Brain microvascular endothelial cell (primary cell): ENCODE measurements around the gene OXCT2.
"Not testable (repeated sequence)": the region's sequence is repeated elsewhere in the genome, so short reads cannot be mapped to it uniquely, and the experiment has no call there.

ENCODE experiments used
- DNase-seq: peaks from one replicate; pipeline ENCODE4 v3.0.0-alpha.2; 2020
- H3K27ac ChIP-seq: fragments of 250-450 bp; sonication (Bioruptor Pico); 2 replicates; pipeline ENCODE4 v1.5.1; 2020; ENCODE audit warnings: mild to moderate bottlenecking, moderate library complexity
- H3K27me3 ChIP-seq: fragments of 250-450 bp; sonication (Bioruptor Pico); replicated peaks from 2 replicates; pipeline ENCODE4 v1.5.1; 2020; ENCODE audit warnings: mild to moderate bottlenecking
- H3K36me3 ChIP-seq: fragments of 250-450 bp; sonication (Bioruptor Pico); replicated peaks from 2 replicates; pipeline ENCODE4 v1.5.1; 2020; ENCODE audit warnings: mild to moderate bottlenecking
- H3K4me3 ChIP-seq: 2 replicates; pipeline ENCODE4 v1.5.1; 2011; ENCODE audit warnings: low read depth, mild to moderate bottlenecking, control low read depth, low read length, moderate library complexity
- in situ Hi-C: cut with HindIII; loops from 2 replicates; pipeline ENCODE4 v1.10.0; 2017; ENCODE audit warnings: low sequenced_read_pairs, low pct_ligation_motif_present
- TF ChIP-seq, protein P1 (sequence below): IDR thresholded peaks from 2 replicates; pipeline ENCODE4 v1.5.1; 2011; ENCODE audit warnings: low read depth, mild to moderate bottlenecking, moderate library complexity, low read length, control low read depth, inconsistent platforms; ENCODE audit errors: missing control alignments

OXCT2 gene

DNA sequence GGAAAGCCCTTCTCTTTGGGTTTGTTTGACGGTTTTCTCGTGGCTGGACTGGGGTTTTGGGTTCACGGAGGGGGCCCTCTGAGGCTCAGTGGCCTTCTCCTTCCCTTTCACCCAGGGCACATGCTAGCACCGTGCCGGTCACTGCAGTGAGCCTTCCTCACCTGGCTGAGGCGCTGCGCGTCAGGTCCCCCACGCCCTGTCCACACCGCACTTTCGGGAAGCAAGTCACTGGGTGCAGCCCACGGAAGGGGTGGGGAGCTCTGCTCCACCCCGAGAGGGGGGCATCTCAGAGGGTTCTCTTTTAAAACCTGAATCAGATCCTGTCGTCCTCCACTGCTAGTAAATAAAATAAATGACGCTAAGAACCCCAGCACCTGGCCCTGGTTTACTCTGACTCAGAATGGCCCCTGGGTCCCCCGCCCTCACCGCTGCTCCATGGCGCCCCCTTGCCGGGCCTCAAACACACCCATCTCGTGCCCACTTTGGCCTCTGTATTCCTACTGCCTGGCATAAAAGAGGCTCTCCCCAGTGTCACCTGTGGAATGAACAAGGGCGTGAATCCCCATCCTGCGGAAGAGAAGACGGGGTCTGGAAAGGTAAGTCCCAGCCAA lies 2.3 kb upstream of the OXCT2 start:
- in situ Hi-C loops, result not testable (repeated sequence)

DNA sequence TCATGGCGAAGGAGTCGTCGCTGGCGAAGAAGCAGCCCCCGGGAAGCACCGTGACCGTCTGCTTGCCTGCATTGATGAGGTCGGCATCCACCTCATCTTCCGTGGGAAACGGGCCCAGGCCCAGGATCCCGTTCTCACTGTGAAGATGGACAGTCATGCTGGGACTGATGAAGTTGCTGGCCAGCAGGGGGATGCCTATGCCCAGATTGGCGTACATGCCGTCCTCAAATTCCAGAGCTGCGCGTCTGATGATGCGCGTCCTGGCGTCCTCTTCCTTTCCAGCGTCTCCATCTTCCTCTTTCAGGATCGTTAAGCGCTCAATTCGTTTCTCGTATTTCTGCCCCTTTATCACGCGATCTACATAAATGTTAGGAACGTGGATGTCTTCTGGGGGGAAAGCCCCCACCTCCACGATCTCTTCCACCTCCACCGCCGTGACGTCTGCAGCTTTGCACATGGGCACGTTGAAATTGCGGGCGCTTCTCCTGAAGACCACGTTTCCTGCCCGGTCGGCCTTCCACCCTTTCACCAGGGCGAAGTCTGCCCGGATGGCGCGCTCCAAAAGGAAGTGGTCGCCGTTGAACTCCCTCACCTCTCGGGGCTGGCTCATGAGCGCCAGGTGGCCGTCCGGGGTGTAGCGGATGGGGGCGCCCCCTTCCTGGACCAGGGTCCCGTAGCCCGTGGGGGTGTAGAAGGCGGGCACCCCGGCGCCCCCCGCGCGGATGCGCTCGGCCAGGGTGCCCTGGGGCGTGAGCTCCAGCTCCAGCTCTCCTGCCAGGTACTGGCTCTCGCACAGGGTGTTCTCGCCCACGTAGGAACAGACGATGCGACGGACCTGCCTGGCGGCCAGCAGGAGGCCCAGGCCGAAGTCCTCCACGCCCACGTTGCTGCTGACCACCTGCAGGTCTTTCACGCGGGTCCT lies 787 bp downstream of the OXCT2 start:
- DNase-seq, H3K27me3 ChIP-seq, H3K36me3 ChIP-seq, H3K4me3 ChIP-seq, H3K27ac ChIP-seq, in situ Hi-C loops: not testable (repeated sequence)

More for the DNA sequence above, 2.3 kb upstream of the OXCT2 start:
- DNase-seq, H3K27ac ChIP-seq, H3K4me3 ChIP-seq, H3K36me3 ChIP-seq, H3K27me3 ChIP-seq: not testable (repeated sequence)

DNA sequence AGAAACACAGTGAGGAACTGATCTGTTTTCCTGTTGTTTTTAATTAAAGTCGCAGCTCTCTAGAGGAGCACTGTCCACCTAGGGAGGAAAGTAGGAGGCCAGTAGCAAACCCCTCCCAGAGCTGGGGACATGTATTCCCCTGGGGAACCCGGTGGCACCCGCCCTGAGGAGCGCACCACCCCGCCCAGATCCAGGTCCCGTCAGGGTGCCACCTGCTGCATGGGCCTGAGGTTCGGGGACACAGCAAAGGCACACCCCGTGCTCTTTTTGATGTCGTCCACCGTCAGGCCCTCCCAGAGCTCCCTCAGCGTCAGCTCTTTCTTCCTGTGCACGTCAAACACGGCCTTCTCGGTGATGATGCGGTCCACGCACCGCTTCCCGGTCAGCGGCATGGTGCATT lies 1.6 kb downstream of the OXCT2 start:
- H3K36me3 ChIP-seq, H3K27me3 ChIP-seq, H3K4me3 ChIP-seq, in situ Hi-C loops, H3K27ac ChIP-seq, DNase-seq: not testable (repeated sequence)

DNA sequence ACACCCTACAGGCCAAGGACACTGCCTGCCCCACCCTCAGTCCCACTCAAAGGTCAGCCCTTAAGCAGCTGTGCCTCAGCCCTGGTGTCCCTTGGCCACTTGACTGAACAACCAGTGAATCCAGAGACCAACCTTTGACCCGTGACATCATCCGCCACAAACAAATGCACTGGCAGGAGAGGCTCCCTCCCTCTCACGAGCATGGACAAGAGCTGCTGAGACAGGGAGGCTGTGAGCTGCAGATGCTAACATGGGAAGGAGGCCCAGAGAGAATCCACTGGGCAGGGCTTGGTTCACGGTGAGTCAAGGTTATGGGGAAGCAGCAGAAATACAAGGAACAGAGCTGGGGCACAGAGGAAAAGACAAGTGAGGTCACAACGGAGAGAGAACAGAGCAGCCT lies 4.7 kb downstream of the OXCT2 start:
- DNase-seq, H3K4me3 ChIP-seq, H3K36me3 ChIP-seq, in situ Hi-C loops, H3K27me3 ChIP-seq, H3K27ac ChIP-seq: not testable (repeated sequence)

DNA sequence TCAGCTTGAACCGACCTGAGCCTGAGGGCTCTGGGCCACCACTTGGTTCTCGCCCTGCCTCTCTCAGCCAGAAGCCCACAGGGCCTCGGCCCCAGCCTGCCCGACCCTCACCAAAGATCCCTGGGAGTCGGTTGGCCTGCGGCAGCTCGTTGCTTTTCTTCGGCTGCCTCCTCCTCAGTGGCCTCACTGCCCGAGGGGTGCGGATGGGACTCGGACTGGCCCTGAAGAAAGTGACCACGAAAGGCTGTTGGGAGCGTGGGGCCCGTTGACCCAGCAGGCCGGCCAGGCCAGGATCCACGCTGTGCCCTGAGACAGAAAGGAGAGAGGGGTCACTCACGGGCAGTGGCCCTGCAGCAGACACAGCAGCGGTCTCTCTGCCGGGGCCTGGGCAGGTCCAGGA lies 6.6 kb downstream of the OXCT2 start:
- H3K27ac ChIP-seq, H3K4me3 ChIP-seq, DNase-seq, H3K27me3 ChIP-seq, H3K36me3 ChIP-seq, in situ Hi-C loops: not testable (repeated sequence)

DNA sequence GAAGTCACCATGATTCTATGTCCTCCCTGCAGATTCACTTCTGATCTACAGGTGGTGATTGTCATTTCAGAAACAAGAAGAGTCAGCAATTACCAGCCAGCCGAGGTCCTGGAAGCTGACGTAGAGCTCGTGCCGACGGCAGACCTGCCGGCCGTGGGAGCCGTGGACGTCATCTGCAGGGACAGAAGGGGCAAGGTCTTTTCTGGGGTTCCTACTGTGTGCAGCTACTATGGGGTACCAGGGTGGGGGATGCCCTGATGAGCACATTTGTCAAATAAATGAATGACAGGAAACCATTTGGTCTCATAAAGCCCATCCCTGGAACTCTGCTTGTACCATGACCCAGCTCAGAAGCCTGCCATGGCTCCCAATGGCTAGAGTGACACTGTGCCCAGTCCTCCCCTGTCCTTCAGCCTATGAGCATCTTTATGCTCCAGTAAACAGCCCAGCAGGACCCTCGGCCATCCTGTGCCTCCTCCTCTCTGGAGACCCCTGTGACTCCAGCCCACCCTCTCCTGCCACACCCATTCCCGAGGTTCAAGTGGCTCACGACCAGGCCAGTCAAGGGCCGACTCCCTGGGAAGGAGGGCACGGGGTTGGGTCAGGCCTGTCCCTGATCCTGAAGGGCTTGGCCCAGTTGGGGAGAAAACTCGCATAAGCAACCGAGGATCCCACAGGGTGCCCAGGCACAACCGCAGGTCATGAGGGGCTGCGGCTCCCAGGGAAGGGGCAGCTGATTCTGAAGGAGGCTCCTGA lies 7.4 kb downstream of the OXCT2 start:
- in situ Hi-C loops, H3K4me3 ChIP-seq: not testable (repeated sequence)

DNA sequence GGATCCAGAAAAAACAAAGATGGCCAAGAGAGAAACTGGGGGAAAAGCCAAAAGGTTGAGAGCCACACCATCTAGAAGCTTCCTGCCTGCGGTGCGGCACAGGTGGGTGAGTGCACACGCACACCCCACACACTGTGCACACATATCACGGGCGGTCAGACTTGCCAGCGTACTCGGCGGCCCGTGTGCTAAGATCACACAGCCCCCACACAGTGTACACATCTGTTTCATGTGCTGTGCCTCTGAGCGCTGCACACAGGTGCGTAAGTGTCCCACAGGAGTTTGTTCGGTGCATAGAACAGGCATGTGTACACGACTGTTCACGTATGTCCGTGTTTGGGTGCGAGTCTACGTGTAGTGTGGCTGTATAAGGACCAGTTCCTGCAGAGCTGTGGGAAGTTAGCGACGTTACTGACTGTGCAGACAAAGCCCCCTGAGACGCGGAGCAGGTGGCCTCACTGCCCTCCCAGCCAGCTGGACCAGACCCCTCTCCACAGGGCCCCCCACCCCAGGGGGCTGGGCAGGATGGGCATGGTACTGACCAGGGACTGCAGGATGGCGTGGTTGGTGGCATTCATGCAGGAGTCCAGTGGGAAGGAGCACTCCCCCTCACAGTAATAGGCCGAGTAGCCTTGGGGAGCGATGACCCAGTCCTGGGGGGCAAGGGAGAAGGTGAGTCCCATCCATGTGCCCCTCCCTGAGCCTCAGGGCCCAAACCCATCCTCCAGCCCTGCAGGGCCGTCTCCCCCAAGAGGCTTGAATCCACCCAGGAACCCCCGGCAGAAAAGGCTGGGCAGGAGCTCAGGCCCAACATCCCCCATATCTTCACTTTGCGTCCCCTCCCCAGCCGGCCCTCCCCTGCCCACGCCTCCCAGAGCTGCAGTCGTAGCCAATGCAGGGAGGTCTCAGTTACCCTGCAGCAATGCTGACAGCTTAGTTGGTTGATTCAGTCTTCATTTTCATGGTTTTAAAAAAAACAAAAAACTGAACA lies 8.3 kb downstream of the OXCT2 start:
- in situ Hi-C loops, result no loop called here
- no peak for DNase-seq
- Histone ChIP-seq H3K4me3 (no peak overlapping the region), H3K27ac (no peak overlapping the region), H3K36me3 (peaks cover 6% of the 10 kb centered on the region), H3K27me3 (no peaks in the 10 kb centered on the region)
- TF ChIP-seq, protein P1, sequence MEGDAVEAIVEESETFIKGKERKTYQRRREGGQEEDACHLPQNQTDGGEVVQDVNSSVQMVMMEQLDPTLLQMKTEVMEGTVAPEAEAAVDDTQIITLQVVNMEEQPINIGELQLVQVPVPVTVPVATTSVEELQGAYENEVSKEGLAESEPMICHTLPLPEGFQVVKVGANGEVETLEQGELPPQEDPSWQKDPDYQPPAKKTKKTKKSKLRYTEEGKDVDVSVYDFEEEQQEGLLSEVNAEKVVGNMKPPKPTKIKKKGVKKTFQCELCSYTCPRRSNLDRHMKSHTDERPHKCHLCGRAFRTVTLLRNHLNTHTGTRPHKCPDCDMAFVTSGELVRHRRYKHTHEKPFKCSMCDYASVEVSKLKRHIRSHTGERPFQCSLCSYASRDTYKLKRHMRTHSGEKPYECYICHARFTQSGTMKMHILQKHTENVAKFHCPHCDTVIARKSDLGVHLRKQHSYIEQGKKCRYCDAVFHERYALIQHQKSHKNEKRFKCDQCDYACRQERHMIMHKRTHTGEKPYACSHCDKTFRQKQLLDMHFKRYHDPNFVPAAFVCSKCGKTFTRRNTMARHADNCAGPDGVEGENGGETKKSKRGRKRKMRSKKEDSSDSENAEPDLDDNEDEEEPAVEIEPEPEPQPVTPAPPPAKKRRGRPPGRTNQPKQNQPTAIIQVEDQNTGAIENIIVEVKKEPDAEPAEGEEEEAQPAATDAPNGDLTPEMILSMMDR, result no peak

More for the DNA sequence above, 7.4 kb downstream of the OXCT2 start:
- not testable (repeated sequence) for H3K36me3 ChIP-seq, H3K27me3 ChIP-seq, DNase-seq, H3K27ac ChIP-seq

DNA sequence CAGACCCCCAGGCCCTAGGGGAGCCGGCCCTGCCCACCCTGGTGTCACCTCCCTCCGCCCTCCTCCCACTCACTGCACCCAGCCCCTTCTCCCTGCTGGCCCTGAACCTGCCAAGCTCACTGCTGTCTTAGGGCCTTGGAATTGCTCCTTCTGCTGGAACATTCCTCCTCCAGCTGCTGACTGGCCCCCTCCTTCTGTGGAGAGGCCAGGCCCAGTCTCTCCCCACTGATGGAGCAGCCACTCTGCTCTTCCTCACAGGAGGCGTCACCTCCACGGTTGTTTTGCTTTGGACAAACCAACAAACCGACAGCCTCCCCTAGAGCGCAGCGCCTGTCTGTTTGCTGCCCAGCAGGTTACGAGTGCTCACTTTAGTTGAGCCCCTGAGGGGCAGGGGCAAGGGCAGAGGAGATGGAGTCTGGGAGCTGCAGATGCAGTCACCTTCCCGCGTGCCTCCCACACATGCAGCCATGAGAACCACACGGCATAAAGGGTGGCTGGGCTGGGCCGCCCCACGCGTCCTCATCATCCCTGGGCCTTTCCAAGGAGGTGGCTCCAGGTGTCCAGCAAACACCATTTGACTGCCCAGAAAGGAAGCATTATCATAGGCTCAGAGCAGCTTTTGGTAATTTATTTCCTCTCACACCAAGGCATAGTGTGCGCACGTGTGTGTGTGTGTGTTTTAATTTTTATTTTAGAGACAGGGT lies 9.4 kb downstream of the OXCT2 start:
- TF ChIP-seq, protein P1, result no peak
- in situ Hi-C loops, result no loop called here
- DNase-seq, result no peak
- no peak overlapping the region for H3K4me3 ChIP-seq
- H3K27ac ChIP-seq, result no peak overlapping the region
- H3K27me3 ChIP-seq, result no peaks in the 10 kb centered on the region
- H3K36me3 ChIP-seq, result peaks cover 8% of the 10 kb centered on the region
